ENCODE results near the gene TMEM232.

TMEM232 gene

DNA sequence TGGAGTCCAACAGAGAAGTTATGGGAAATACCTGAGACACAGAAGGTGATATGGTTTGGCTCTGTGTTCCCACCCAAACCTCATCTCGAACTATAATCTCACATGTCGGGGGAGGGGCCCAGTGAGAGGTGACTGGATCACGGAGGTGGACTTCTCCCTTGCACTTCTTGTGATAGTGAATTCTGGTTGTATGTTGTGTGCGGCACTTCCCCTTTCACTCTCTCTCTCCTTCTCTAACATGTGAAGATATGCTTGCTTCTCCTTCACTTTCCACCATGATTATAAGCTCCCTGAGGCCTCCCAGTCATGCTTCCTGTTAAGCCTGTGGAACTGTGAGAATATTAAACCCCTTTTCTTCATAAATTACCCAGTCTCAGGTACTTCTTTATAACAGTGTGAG lies 96.1 kb downstream of the TMEM232 start:
- ChIA-PET CTCF (interaction anchor here (1.0 to 1.6 kb wide), 4 partner anchors 9 to 34 kb away, joined by 3 to 6 read pairs (median 4); no protein-coding TSS in a partner anchor), POLR2A (no interaction called here)
- TF ChIP-seq, protein P1, sequence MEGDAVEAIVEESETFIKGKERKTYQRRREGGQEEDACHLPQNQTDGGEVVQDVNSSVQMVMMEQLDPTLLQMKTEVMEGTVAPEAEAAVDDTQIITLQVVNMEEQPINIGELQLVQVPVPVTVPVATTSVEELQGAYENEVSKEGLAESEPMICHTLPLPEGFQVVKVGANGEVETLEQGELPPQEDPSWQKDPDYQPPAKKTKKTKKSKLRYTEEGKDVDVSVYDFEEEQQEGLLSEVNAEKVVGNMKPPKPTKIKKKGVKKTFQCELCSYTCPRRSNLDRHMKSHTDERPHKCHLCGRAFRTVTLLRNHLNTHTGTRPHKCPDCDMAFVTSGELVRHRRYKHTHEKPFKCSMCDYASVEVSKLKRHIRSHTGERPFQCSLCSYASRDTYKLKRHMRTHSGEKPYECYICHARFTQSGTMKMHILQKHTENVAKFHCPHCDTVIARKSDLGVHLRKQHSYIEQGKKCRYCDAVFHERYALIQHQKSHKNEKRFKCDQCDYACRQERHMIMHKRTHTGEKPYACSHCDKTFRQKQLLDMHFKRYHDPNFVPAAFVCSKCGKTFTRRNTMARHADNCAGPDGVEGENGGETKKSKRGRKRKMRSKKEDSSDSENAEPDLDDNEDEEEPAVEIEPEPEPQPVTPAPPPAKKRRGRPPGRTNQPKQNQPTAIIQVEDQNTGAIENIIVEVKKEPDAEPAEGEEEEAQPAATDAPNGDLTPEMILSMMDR (IDR thresholded peaks at IDR 0.05; ENCODE audit: control extremely low read depth, extremely low read depth, low read depth, missing control alignments) = no peak
- DNase-seq (ENCODE audit: extremely low spot score) = no peak

DNA sequence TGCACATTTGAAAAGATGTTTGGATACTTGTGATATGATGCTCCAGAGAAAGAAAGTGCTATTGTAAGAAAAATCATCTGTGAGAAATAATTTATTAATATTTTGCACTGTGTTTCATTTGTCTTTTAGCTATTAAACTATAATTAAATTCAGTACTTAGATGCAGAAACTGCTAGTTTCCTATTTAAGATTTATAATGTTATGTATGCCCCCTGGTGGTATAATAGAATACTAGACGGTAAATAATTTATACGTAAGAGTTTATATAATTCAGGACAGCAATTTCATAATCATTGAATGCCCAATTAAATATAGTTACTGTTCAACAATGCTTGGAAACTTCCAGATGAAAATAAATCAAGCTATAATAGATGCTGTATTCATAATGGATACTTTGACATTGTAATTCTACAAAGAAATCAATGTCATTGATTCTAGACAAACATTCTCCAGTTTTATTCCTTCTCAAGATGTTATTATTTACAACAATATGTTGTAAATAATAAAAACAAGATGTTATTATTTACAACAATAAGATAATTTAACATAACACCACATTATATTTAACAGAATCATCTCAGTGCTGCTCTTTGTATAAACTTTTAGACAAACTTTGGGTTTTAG lies 101.0 kb downstream of the TMEM232 start:
- CTCF ChIA-PET = interaction anchor here (1.5 kb wide), 1 partner anchor 13 kb away, joined by 4 read pairs; no protein-coding TSS in a partner anchor
- POLR2A ChIA-PET = no interaction called here
- DNase-seq (ENCODE audit: extremely low spot score) = no peak
- TF ChIP-seq, protein P1 (IDR thresholded peaks at IDR 0.05; ENCODE audit: control extremely low read depth, extremely low read depth, low read depth, missing control alignments) = peak; percentile 45

DNA sequence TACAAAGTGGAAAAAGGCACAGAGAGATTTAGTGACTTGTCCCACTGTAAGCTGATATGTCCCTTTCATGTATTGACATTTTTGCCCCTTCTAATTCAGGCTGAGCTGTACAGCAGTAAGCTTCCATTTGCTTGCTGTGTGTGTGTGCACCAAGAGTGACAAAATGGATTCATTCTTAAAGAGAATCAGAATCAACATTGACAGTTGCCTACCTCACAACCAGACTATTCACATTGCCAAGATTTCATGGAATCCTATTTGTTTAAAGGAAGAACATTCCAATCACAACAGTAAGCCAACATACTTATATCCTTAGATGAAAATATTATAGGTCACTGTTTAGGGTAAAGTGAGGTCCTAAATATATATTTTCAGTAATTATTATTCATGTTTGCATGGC lies 102.6 kb downstream of the TMEM232 start:
- no peak for DNase-seq (ENCODE audit: extremely low spot score)
- TF ChIP-seq, protein P1 (IDR thresholded peaks at IDR 0.05; ENCODE audit: control extremely low read depth, extremely low read depth, low read depth, missing control alignments) = no peak
- CTCF ChIA-PET = interaction anchor here (1.2 to 1.5 kb wide), 2 partner anchors 15 to 92 kb away, joined by 3 to 4 read pairs; no protein-coding TSS in a partner anchor
- POLR2A ChIA-PET = no interaction called here

DNA sequence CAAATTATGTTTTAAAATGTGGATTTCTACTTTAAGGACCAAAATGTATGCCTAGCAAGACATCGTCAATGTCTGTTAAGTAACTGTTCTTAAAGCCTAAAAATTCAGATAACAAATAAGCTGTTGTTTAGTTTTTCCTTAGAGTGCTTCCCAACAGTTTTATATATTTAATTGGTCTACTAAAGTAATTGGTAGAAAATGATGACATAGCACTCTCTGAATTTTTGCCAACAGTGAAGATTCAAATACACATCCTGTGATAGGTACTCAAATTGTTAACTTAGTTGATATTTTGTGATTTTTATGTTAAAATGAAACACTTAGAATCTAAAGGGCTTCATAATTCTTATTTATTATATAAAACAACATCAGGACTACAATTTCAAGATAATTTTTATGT lies 107.5 kb downstream of the TMEM232 start:
- POLR2A ChIA-PET = no interaction called here
- CTCF ChIA-PET = interaction anchor here (1.6 kb wide), 1 partner anchor 8 kb away, joined by 4 read pairs; no protein-coding TSS in a partner anchor
- DNase-seq (ENCODE audit: extremely low spot score) = no peak
- TF ChIP-seq, protein P1 (IDR thresholded peaks at IDR 0.05; ENCODE audit: control extremely low read depth, extremely low read depth, low read depth, missing control alignments) = no peak

DNA sequence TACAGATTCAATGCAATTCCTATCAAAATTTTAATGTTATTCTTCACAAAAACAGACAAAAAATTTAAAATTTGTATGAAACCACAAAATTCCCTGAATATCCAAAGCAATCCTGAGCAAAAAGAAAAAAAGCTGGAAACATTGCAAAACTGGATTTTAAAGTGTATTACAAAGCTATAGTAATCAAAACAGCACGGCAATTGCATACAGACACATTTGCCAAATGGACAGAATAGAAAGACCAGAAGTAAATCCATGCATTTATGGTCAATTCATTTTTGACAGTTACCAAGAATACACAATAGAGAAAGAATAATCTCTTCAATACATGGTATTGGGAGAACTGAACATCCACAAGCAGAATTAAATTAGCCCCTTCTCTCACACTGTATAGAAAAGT lies 110.5 kb downstream of the TMEM232 start:
- ChIA-PET POLR2A (no interaction called here), CTCF (no interaction called here)
- no peak for DNase-seq (ENCODE audit: extremely low spot score)
- TF ChIP-seq, protein P1 (IDR thresholded peaks at IDR 0.05; ENCODE audit: control extremely low read depth, extremely low read depth, low read depth, missing control alignments) = no peak

DNA sequence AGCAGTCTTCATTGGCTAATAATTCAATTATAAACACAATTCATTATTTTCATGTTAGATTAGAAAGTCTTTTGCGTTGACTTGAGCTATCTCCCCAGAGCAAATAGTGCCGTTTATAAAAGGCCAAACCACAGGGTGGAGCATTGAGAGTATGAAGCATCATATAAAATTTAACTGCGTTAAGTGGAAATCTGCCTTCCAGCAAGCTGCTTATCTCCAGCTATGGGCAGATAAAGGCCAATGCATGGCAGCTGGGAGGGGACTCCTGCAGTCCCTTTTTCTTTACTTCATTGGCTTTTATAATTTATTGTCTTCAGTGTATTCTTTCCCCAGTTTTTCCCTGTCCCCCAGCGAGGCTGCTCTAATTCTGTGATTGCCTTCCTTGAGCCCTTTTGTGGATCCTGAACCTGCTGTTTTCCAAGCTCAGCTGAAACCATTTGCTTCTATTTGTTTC lies 113.7 kb downstream of the TMEM232 start:
- no peak for DNase-seq (ENCODE audit: extremely low spot score)
- ChIA-PET CTCF (interaction anchor here (1.5 kb wide), 1 partner anchor 14 kb away, joined by 4 read pairs; no protein-coding TSS in a partner anchor), POLR2A (no interaction called here)
- TF ChIP-seq, protein P1 (IDR thresholded peaks at IDR 0.05; ENCODE audit: control extremely low read depth, extremely low read depth, low read depth, missing control alignments) = no peak
